ENCODE data around the gene EDDM3A. TPM values are rescaled to one million over a fixed set of nuclear protein-coding genes. Genes with fewer than 3 reads are reported as not detected.

Gene EDDM3A
- total RNA-seq, 1 experiment from 2014 or later = not detected

GRCh38 chr14:20794644-20795369, 49.1 kb downstream of the EDDM3A start:
- CTCF ChIA-PET = interaction anchor here (0.6 kb wide), 1 partner anchor 8 kb away, joined by 9 read pairs; no protein-coding TSS in a partner anchor
- no TSS peak for BruUV-seq (replicated peaks)

GRCh38 chr14:20797164-20797563, 51.5 kb downstream of the EDDM3A start:
- POLR2A ChIA-PET (ENCODE audit: low non-redundant PET) = no interaction called here
- H3K4me3 ChIP-seq (ENCODE audit: low read depth, low read length, poor library complexity, severe bottlenecking) = no peak overlapping the region
- intact Hi-C loops (cut with micrococcal nuclease; ENCODE audit: unreplicated experiment) = no loop called here
- CTCF ChIA-PET = no interaction called here
- no peaks in the 10 kb centered on the region for H3K9me3 ChIP-seq (ENCODE audit: low read depth, low read length, poor library complexity, severe bottlenecking)
- no peak for DNase-seq (ENCODE audit: low spot score)
- no peaks in the 10 kb centered on the region for H3K36me3 ChIP-seq (ENCODE audit: insufficient read depth, low read length, poor library complexity, severe bottlenecking)
- no peak overlapping the region for H3K27ac ChIP-seq (ENCODE audit: low read depth, low read length, poor library complexity, severe bottlenecking)
- no TSS peak for BruUV-seq (replicated peaks)
- H3K27me3 ChIP-seq (replicated peaks; ENCODE audit: insufficient read depth, low read depth, low read length, poor library complexity) = no peaks in the 10 kb centered on the region
- H3K4me1 ChIP-seq (ENCODE audit: insufficient read depth, low read length, poor library complexity, severe bottlenecking) = no peaks in the 10 kb centered on the region
- TF ChIP-seq CTCF (conservative IDR thresholded peaks at IDR 0.05; ENCODE audit: low read depth, low read length) (no peak), EZH2 (IDR thresholded peaks at IDR 0.05; ENCODE audit: borderline replicate concordance, low read depth, low read length, poor library complexity, severe bottlenecking) (no peak)

More at GRCh38 chr14:20794644-20795369, 49.1 kb downstream of the EDDM3A start:
- TF ChIP-seq EZH2 (IDR thresholded peaks at IDR 0.05; ENCODE audit: borderline replicate concordance, low read depth, low read length, poor library complexity, severe bottlenecking) = no peak
- TF ChIP-seq CTCF (conservative IDR thresholded peaks at IDR 0.05; ENCODE audit: low read depth, low read length) = no peak
- Histone ChIP-seq H3K4me3 (ENCODE audit: low read depth, low read length, poor library complexity, severe bottlenecking) (no peak overlapping the region), H3K27ac (ENCODE audit: low read depth, low read length, poor library complexity, severe bottlenecking) (no peak overlapping the region), H3K9me3 (ENCODE audit: low read depth, low read length, poor library complexity, severe bottlenecking) (no peaks in the 10 kb centered on the region), H3K27me3 (replicated peaks; ENCODE audit: insufficient read depth, low read depth, low read length, poor library complexity) (no peaks in the 10 kb centered on the region), H3K36me3 (ENCODE audit: insufficient read depth, low read length, poor library complexity, severe bottlenecking) (no peaks in the 10 kb centered on the region), H3K4me1 (ENCODE audit: insufficient read depth, low read length, poor library complexity, severe bottlenecking) (no peaks in the 10 kb centered on the region)
- DNase-seq (ENCODE audit: low spot score) = no peak
- intact Hi-C loops (cut with micrococcal nuclease; ENCODE audit: unreplicated experiment) = no loop called here
- POLR2A ChIA-PET (ENCODE audit: low non-redundant PET) = no interaction called here

Other genes starting within 250 kb of the EDDM3A start
- 0.26 TPM in 1 of 2 replicates, not detected in the other for gene RNASE10, start 240.3 kb upstream of the EDDM3A start, total RNA-seq (2021)
- gene RNASE9, start 184.8 kb upstream of the EDDM3A start, total RNA-seq (2021) = not detected in 2 replicates
- gene RNASE11, start 157.9 kb upstream of the EDDM3A start, total RNA-seq (2021) = not detected in 2 replicates
- not detected in 2 replicates for gene RNASE12, start 154.5 kb upstream of the EDDM3A start, total RNA-seq (2021)
- not detected in 2 replicates for gene OR6S1, start 104.2 kb upstream of the EDDM3A start, total RNA-seq (2021)
- 0.75 and 1.8 TPM in 2 replicates for gene RNASE4, start 61.3 kb upstream of the EDDM3A start, total RNA-seq (2021)
- 0.71 and 2.2 TPM in 2 replicates for gene ANG, start 57.1 kb upstream of the EDDM3A start, total RNA-seq (2021)
- not detected in 2 replicates for gene EDDM3B, start 22.5 kb downstream of the EDDM3A start, total RNA-seq (2021)
- gene RNASE6, start 35.4 kb downstream of the EDDM3A start, total RNA-seq (2021) = not detected in 2 replicates
- not detected in 2 replicates for gene RNASE1, start 57.0 kb downstream of the EDDM3A start, total RNA-seq (2021)
- not detected in 2 replicates for gene RNASE3, start 145.5 kb downstream of the EDDM3A start, total RNA-seq (2021)
- not detected in 2 replicates for gene RNASE2, start 209.6 kb downstream of the EDDM3A start, total RNA-seq (2021)
- 95.4 and 98.4 TPM in 2 replicates for gene METTL17, start 244.1 kb downstream of the EDDM3A start, total RNA-seq (2021)

Data from A673 (cell line).